ENCODE measurements around the gene LILRB1.
"Not testable (repeated sequence)": the region's sequence is repeated elsewhere in the genome, so short reads cannot be mapped to it uniquely, and the experiment has no call there.

The LILRB1 gene

GRCh38 chr19:54668353-54668752, 38.1 kb downstream of the LILRB1 start:
- Mint-ChIP-seq H3K9me3 (peaks cover 12% of the 10 kb centered on the region), H3K4me3 (no peak overlapping the region), H3K27me3 (peaks cover 33% of the 10 kb centered on the region), H3K27ac (no peak overlapping the region), H3K4me1 (no peaks in the 10 kb centered on the region), H3K36me3 (peaks cover 24% of the 10 kb centered on the region)
- ATAC-seq, result no peak

DNA sequence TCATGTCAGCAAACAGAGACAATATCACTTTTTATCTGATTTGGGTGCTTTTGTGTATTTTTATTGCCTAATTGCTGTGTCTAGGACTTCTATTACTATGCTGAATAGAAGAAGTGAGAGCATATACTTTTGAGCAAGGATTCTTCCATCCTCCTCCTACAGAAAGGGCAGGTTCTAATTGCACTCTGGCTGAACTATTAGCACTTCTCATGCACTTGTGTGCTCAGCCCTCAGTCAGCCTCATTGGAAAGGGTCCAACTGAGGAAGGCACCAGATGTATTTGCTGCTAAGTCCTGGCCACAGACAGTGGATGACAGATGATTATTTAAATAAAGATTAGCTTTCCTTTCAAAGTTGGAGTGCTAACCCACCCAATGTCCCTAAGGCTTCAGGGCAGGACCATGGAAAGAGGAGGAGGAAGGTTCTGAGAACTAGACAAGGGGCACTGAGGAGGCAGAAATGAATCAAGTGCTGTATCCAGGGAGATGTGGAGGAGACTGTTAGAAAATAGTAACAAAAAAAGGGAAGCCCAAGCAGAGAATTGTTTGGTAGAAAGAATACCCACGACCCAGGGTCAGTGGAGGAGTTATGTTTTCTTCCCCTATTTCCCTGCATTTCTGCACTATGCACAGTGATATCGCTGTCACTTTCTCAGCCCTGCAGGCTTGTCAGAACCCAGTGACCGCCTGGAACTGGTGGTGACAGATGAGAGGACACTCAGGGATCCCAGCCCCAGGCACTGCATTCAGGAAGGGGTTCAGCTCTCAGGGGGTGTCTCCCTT, 40.5 kb downstream of the LILRB1 start:
- peaks cover 12% of the 10 kb centered on the region for H3K9me3 Mint-ChIP-seq
- H3K4me3 Mint-ChIP-seq, result no peak overlapping the region
- no peak overlapping the region for H3K27ac Mint-ChIP-seq
- no peaks in the 10 kb centered on the region for H3K4me1 Mint-ChIP-seq
- H3K27me3 Mint-ChIP-seq, result peaks cover 23% of the 10 kb centered on the region
- peaks cover 21% of the 10 kb centered on the region for H3K36me3 Mint-ChIP-seq
- no peak for ATAC-seq

- ATAC-seq, result no peak
- H3K4me1 Mint-ChIP-seq, result no peaks in the 10 kb centered on the region
- peaks cover 6% of the 10 kb centered on the region for H3K9me3 Mint-ChIP-seq
- H3K4me3 Mint-ChIP-seq, result no peak overlapping the region
- no peak overlapping the region for H3K27ac Mint-ChIP-seq
- H3K36me3 Mint-ChIP-seq, result peaks cover 2% of the 10 kb centered on the region
- peaks cover 35% of the 10 kb centered on the region for H3K27me3 Mint-ChIP-seq
Measured at GRCh38 chr19:54673222-54673621, 42.9 kb downstream of the LILRB1 start.

- Mint-ChIP-seq H3K4me3 (no peak overlapping the region), H3K9me3 (peaks cover 4% of the 10 kb centered on the region), H3K4me1 (no peaks in the 10 kb centered on the region), H3K36me3 (no peaks in the 10 kb centered on the region), H3K27me3 (peaks cover 44% of the 10 kb centered on the region), H3K27ac (no peak overlapping the region)
- no peak for ATAC-seq
Measured at GRCh38 chr19:54674021-54674617, 43.8 kb downstream of the LILRB1 start.

- H3K27ac Mint-ChIP-seq, H3K9me3 Mint-ChIP-seq, ATAC-seq, H3K4me1 Mint-ChIP-seq, H3K4me3 Mint-ChIP-seq, H3K36me3 Mint-ChIP-seq: not testable (repeated sequence)
- peaks cover 41% of the 10 kb centered on the region for H3K27me3 Mint-ChIP-seq
Measured at GRCh38 chr19:54676210-54676834, 46.0 kb downstream of the LILRB1 start.

- no peak overlapping the region for H3K4me3 Mint-ChIP-seq
- no peaks in the 10 kb centered on the region for H3K36me3 Mint-ChIP-seq
- H3K4me1 Mint-ChIP-seq, result no peaks in the 10 kb centered on the region
- no peak for ATAC-seq
- H3K27me3 Mint-ChIP-seq, result peaks cover 42% of the 10 kb centered on the region
- H3K27ac Mint-ChIP-seq, result no peak overlapping the region
- no peaks in the 10 kb centered on the region for H3K9me3 Mint-ChIP-seq
Measured at GRCh38 chr19:54677217-54677616, 46.9 kb downstream of the LILRB1 start.

DNA sequence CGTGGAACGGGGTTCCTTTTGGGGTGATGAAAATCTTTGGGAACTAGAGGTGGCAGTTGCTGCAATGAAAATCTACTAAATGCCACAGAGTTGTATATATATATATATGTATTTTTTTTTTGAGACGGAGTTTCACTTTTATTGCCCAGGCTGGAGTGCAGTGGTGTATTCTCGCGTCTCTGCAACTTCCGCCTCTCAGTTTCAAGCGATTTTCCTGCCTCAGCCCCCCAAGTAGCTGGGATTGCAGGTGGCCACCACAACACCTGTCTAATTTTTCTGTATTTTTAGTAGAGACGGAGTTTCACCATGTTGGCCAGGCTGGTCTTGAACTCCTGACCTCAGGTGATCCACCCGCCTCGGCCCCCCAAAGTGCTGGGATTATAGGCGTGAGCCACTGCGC, 51.3 kb downstream of the LILRB1 start:
- not testable (repeated sequence) for H3K4me1 Mint-ChIP-seq, H3K36me3 Mint-ChIP-seq, H3K27ac Mint-ChIP-seq, ATAC-seq, H3K9me3 Mint-ChIP-seq, H3K4me3 Mint-ChIP-seq
- H3K27me3 Mint-ChIP-seq, result peaks cover 55% of the 10 kb centered on the region

GRCh38 chr19:54682306-54682856, 52.1 kb downstream of the LILRB1 start:
- H3K4me3 Mint-ChIP-seq, result no peak overlapping the region
- H3K36me3 Mint-ChIP-seq, result no peaks in the 10 kb centered on the region
- H3K27ac Mint-ChIP-seq, result no peak overlapping the region
- H3K4me1 Mint-ChIP-seq, result no peaks in the 10 kb centered on the region
- H3K9me3 Mint-ChIP-seq, result no peaks in the 10 kb centered on the region
- peaks cover 57% of the 10 kb centered on the region for H3K27me3 Mint-ChIP-seq
- no peak for ATAC-seq

- H3K9me3 Mint-ChIP-seq, result no peaks in the 10 kb centered on the region
- ATAC-seq, result no peak
- H3K4me3 Mint-ChIP-seq, result no peak overlapping the region
- H3K27ac Mint-ChIP-seq, result no peak overlapping the region
- peaks cover 50% of the 10 kb centered on the region for H3K27me3 Mint-ChIP-seq
- no peaks in the 10 kb centered on the region for H3K4me1 Mint-ChIP-seq
- no peaks in the 10 kb centered on the region for H3K36me3 Mint-ChIP-seq
Measured at GRCh38 chr19:54684527-54684926, 54.2 kb downstream of the LILRB1 start.
